Uterus (tissue), 2 donors: ENCODE measurements around the gene VASP.

ENCODE experiments used
- POLR2A ChIP-seq, 2 donors: fragments of 450-650 bp; IDR thresholded peaks; one replicate each; pipeline ENCODE4 v1.6.1; 2016; ENCODE audit warnings: antibody characterized with exemption in 2 of 2, mild to moderate bottlenecking in 1 of 2, moderate library complexity in 1 of 2
- TF ChIP-seq, protein P1 (sequence below), 4 experiments: fragments of 200-600 bp in 2 of 4; fragments of 450-650 bp in 2 of 4; sonication (generic) in 2 of 4; IDR thresholded peaks; one replicate each; pipeline ENCODE4 v1.5.1; 2016 to 2019; ENCODE audit warnings: antibody characterized with exemption in 4 of 4, mild to moderate bottlenecking in 2 of 4, moderate library complexity in 1 of 4

DNA sequence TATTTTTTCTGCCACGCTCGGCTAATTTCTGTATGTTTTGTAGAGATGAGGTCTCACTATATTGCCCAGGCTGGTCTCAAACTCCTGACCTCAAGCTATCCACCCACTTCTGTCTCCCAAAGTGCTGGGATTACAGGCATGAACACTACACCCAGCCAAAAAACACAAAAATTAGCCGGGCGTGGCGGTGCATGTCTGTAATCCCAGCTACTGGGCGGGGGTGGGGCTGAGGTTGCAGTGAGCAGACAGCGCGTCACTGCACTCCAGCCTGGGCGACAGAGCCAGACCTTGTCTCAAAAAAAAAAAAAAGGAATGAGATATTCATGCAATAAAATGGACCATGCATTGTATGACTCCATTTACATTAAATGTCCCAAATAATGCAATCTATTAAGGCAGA is 32.2 kb downstream of the VASP start:
- TF ChIP-seq, protein P1, sequence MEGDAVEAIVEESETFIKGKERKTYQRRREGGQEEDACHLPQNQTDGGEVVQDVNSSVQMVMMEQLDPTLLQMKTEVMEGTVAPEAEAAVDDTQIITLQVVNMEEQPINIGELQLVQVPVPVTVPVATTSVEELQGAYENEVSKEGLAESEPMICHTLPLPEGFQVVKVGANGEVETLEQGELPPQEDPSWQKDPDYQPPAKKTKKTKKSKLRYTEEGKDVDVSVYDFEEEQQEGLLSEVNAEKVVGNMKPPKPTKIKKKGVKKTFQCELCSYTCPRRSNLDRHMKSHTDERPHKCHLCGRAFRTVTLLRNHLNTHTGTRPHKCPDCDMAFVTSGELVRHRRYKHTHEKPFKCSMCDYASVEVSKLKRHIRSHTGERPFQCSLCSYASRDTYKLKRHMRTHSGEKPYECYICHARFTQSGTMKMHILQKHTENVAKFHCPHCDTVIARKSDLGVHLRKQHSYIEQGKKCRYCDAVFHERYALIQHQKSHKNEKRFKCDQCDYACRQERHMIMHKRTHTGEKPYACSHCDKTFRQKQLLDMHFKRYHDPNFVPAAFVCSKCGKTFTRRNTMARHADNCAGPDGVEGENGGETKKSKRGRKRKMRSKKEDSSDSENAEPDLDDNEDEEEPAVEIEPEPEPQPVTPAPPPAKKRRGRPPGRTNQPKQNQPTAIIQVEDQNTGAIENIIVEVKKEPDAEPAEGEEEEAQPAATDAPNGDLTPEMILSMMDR (IDR thresholded peaks at IDR 0.05): no peak
- TF ChIP-seq POLR2A (IDR thresholded peaks at IDR 0.05): no peak
